ENCODE data around the gene ZBTB11.

- TF ChIP-seq ZBTB44 (CRISPR knock-in tag; IDR thresholded peaks at IDR 0.05) (no peak), SALL2 (CRISPR knock-in tag; IDR thresholded peaks at IDR 0.05) (no peak), TRAFD1 (CRISPR knock-in tag; IDR thresholded peaks at IDR 0.05; ENCODE audit: borderline replicate concordance) (no peak), CBX2 (IDR thresholded peaks at IDR 0.05; ENCODE audit: low read depth, low read length) (no peak), CBX2 (CRISPR knock-in tag; IDR thresholded peaks at IDR 0.05; ENCODE audit: low read depth) (no peak), SUZ12 (IDR thresholded peaks at IDR 0.05; ENCODE audit: low read depth, low read length) (no peak), E2F5 (CRISPR knock-in tag; conservative IDR thresholded peaks at IDR 0.05) (no peak), PRMT3 (CRISPR knock-in tag; IDR thresholded peaks at IDR 0.05; ENCODE audit: borderline replicate concordance, low read depth) (no peak), ZNF816 (CRISPR knock-in tag; IDR thresholded peaks at IDR 0.05; ENCODE audit: borderline replicate concordance) (no peak), CBX1 (IDR thresholded peaks at IDR 0.05; ENCODE audit: low read depth) (no peak), EZH2 (conservative IDR thresholded peaks at IDR 0.05; ENCODE audit: low read depth, low read length) (no peak), EP300 (IDR thresholded peaks at IDR 0.05; ENCODE audit: low read depth in 2 of 2, low read length in 2 of 2) (no peak), EP300 (CRISPR knock-in tag; IDR thresholded peaks at IDR 0.05; ENCODE audit: borderline replicate concordance) (no peak), ZNF687 (CRISPR knock-in tag; IDR thresholded peaks at IDR 0.05) (no peak)
Measured at GRCh38 chr3:101709126-101709525, 32.2 kb upstream of the ZBTB11 start.

Data from HepG2 (cell line).